Measurements from ENCODE around the gene TRAPPC2.
A peak's percentile ranks its signal among the peaks of the same experiment; 100 is the strongest.

The TRAPPC2 gene

DNA sequence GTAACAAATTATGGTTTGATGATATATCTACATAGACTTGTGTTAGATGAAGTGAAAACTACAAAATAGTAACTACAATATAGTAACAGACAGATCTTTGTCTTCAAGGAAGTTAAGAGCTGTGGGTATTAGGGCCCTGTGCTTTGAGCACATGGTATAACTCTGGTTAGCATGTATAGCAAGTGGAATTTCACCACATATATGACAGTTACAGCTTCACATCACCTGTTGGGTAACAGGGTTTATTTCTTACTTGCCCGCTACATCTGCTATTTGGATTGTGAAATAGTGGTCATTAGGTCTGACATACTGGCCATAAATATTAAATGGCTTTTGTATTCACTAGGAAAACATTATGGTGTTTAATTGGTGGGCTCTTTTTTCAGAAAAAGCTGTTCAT lies 20.3 kb upstream of the TRAPPC2 start:
- H3K9ac ChIP-seq (ENCODE audit: low read length), result no peak overlapping the region
- TF ChIP-seq EZH2 (optimal IDR thresholded peaks at IDR 0.05; ENCODE audit: low read depth, low read length) (no peak), EZH2phosphoT487 (IDR thresholded peaks at IDR 0.05; ENCODE audit: low read length) (no peak), CTCF (IDR thresholded peaks at IDR 0.05; ENCODE audit: low read length) (no peak)
- no peak overlapping the region for H3K27ac ChIP-seq (ENCODE audit: low read length)
- H3K79me2 ChIP-seq (ENCODE audit: low read length), result no peaks in the 10 kb centered on the region
- H3K9me3 ChIP-seq (replicated peaks; ENCODE audit: insufficient read depth, low read length), result no peaks in the 10 kb centered on the region
- H3K9me2 ChIP-seq (replicated peaks; ENCODE audit: insufficient read depth, low read length), result no peaks in the 10 kb centered on the region
- no peak overlapping the region for H3K4me2 ChIP-seq (ENCODE audit: low read depth, low read length)
- H2AFZ ChIP-seq (ENCODE audit: low read length), result no peak overlapping the region
- no peak overlapping the region for H3K4me3 ChIP-seq (ENCODE audit: low read length)
- DNase-seq, result no peak
- H3K27me3 ChIP-seq (replicated peaks; ENCODE audit: insufficient read depth, low read length), result no peaks in the 10 kb centered on the region
- H4K20me1 ChIP-seq (ENCODE audit: insufficient read depth, low read length), result no peaks in the 10 kb centered on the region
- no peaks in the 10 kb centered on the region; the same call in 1 of the 2 replicates for H3K36me3 ChIP-seq (replicated peaks; ENCODE audit: insufficient read depth, low read length)
- peaks cover 47% of the 10 kb centered on the region for H3K4me1 ChIP-seq (ENCODE audit: low read length)
- peaks cover 27% of the 10 kb centered on the region; the same call in 1 of the 2 replicates for H3F3A ChIP-seq (ENCODE audit: insufficient read depth, low read length)

DNA sequence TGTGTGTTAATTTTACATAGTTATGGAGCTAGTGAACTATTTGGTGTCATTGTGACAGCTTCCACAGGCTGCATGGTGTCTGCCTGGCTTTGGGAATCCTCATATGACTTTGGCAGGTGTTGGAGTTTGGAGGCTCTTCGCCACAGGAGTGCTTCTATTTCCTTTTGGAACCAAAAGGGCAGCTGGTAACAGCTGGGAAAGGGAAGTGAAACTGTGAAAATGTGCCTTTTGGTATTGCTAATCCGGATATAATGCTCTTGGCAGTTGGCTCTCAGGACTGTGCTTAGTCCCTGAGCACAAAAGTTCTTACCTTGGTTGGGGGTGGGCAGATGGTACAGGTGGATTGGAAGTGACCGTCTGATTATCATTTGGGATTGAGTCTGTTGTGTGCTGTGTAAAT lies 18.2 kb upstream of the TRAPPC2 start:
- peak overlapping the region; percentile 33; the same call in 1 of the 2 replicates for H3K27ac ChIP-seq (ENCODE audit: low read length)
- no peaks in the 10 kb centered on the region for H3K36me3 ChIP-seq (replicated peaks; ENCODE audit: insufficient read depth, low read length)
- no peak overlapping the region for H3K9ac ChIP-seq (ENCODE audit: low read length)
- peaks cover 12% of the 10 kb centered on the region; the same call in 1 of the 2 replicates for H3F3A ChIP-seq (ENCODE audit: insufficient read depth, low read length)
- peak; percentile 15 for DNase-seq
- H4K20me1 ChIP-seq (ENCODE audit: insufficient read depth, low read length), result no peaks in the 10 kb centered on the region
- peaks cover 31% of the 10 kb centered on the region for H3K4me1 ChIP-seq (ENCODE audit: low read length)
- no peak overlapping the region for H3K4me3 ChIP-seq (ENCODE audit: low read length)
- no peak overlapping the region for H2AFZ ChIP-seq (ENCODE audit: low read length)
- H3K9me3 ChIP-seq (replicated peaks; ENCODE audit: insufficient read depth, low read length), result no peaks in the 10 kb centered on the region
- TF ChIP-seq EZH2 (optimal IDR thresholded peaks at IDR 0.05; ENCODE audit: low read depth, low read length) (no peak), CTCF (IDR thresholded peaks at IDR 0.05; ENCODE audit: low read length) (no peak), EZH2phosphoT487 (IDR thresholded peaks at IDR 0.05; ENCODE audit: low read length) (no peak)
- H3K79me2 ChIP-seq (ENCODE audit: low read length), result no peaks in the 10 kb centered on the region
- H3K27me3 ChIP-seq (replicated peaks; ENCODE audit: insufficient read depth, low read length), result no peaks in the 10 kb centered on the region
- no peaks in the 10 kb centered on the region for H3K9me2 ChIP-seq (replicated peaks; ENCODE audit: insufficient read depth, low read length)
- H3K4me2 ChIP-seq (ENCODE audit: low read depth, low read length), result peak overlapping the region; percentile 27; the same call in 1 of the 2 replicates

- H3K27me3 ChIP-seq (replicated peaks; ENCODE audit: insufficient read depth, low read length), result no peaks in the 10 kb centered on the region
- no peak overlapping the region for H3K4me3 ChIP-seq (ENCODE audit: low read length)
- peaks cover 31% of the 10 kb centered on the region for H3K4me1 ChIP-seq (ENCODE audit: low read length)
- peaks cover 12% of the 10 kb centered on the region; the same call in 1 of the 2 replicates for H3F3A ChIP-seq (ENCODE audit: insufficient read depth, low read length)
- H3K9me3 ChIP-seq (replicated peaks; ENCODE audit: insufficient read depth, low read length), result no peaks in the 10 kb centered on the region
- no peak overlapping the region for H3K9ac ChIP-seq (ENCODE audit: low read length)
- H3K79me2 ChIP-seq (ENCODE audit: low read length), result no peaks in the 10 kb centered on the region
- no peak overlapping the region for H2AFZ ChIP-seq (ENCODE audit: low read length)
- peak overlapping the region; percentile 27; the same call in 1 of the 2 replicates for H3K4me2 ChIP-seq (ENCODE audit: low read depth, low read length)
- no peak for DNase-seq
- no peaks in the 10 kb centered on the region for H4K20me1 ChIP-seq (ENCODE audit: insufficient read depth, low read length)
- no peaks in the 10 kb centered on the region for H3K9me2 ChIP-seq (replicated peaks; ENCODE audit: insufficient read depth, low read length)
- TF ChIP-seq EZH2 (optimal IDR thresholded peaks at IDR 0.05; ENCODE audit: low read depth, low read length) (no peak), EZH2phosphoT487 (IDR thresholded peaks at IDR 0.05; ENCODE audit: low read length) (no peak), CTCF (IDR thresholded peaks at IDR 0.05; ENCODE audit: low read length) (no peak)
- H3K27ac ChIP-seq (ENCODE audit: low read length), result peak overlapping the region; percentile 33; the same call in 1 of the 2 replicates
- H3K36me3 ChIP-seq (replicated peaks; ENCODE audit: insufficient read depth, low read length), result no peaks in the 10 kb centered on the region
Observed at GRCh38 chrX:13752141-13752540, 17.7 kb upstream of the TRAPPC2 start.
